HUDEP-2 (cell line): ENCODE data around the gene KASH5.

Source experiments
- DNase-seq, 76 experiments: peaks; one replicate each; lab custom pipeline; 2025; ENCODE audit not compliant: unreplicated experiment in 76 of 76; lab: John Stamatoyannopoulos, UW

Gene KASH5, protein sequence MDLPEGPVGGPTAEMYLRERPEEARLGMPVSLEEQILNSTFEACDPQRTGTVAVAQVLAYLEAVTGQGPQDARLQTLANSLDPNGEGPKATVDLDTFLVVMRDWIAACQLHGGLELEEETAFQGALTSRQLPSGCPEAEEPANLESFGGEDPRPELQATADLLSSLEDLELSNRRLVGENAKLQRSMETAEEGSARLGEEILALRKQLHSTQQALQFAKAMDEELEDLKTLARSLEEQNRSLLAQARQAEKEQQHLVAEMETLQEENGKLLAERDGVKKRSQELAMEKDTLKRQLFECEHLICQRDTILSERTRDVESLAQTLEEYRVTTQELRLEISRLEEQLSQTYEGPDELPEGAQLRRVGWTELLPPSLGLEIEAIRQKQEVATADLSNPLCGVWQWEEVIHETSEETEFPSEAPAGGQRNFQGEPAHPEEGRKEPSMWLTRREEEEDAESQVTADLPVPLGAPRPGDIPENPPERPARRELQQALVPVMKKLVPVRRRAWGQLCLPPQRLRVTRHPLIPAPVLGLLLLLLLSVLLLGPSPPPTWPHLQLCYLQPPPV

DNA sequence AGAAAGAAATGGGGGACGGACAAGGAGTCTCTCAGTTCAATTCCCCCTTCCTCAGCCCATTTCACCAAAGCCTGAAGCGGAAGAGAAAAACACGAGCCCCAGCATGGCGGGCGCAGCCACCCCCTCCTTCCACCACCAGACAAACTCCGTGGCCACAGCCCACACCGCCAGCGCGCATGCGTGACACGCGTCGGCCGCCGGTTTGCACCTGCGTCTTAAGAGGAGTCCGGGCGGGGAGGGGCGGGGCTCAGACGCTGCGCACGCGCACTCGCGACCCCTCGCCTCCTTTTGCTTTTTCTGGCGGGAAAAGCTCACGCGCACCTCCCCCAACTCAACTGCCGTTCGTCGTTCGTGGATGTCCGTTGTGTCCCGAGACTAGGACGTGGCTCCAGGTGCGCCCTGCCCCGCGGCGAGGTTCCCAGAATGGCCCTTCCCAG lies at the start of gene KASH5:
KASH5 (plus strand) TSS at position 314 of the 437 bp plus-strand sequence. CDS start 2,635 bp downstream, outside the sequence.
- DNase-seq = no peak

DNA sequence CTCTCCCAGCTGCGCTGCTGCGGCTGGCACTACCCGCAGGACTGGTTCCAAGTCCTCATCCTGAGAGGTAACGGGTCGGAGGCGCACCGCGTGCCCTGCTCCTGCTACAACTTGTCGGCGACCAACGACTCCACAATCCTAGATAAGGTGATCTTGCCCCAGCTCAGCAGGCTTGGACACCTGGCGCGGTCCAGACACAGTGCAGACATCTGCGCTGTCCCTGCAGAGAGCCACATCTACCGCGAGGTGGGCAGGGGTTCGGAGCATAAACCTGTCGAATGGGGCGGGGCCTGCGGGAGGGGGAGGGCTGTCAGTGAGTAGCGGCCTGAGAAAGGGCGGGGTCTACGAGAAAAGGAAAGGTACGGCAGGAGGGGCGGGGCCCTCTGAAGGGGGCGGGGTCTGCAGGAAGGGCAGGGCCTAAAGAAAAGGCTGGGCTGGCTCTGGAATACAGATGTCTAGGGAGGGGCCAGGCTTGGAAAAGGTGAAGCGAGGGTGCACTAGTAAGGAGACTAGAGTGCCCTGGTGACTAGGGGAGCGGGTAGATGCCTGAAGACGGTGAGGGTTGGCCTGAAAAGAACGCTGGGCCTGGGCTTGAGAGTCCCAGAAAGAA lies 49.3 kb upstream of the KASH5 start:
- peak in 4 of 76 experiments; percentile 11 to 26 (median 18) for DNase-seq

DNA sequence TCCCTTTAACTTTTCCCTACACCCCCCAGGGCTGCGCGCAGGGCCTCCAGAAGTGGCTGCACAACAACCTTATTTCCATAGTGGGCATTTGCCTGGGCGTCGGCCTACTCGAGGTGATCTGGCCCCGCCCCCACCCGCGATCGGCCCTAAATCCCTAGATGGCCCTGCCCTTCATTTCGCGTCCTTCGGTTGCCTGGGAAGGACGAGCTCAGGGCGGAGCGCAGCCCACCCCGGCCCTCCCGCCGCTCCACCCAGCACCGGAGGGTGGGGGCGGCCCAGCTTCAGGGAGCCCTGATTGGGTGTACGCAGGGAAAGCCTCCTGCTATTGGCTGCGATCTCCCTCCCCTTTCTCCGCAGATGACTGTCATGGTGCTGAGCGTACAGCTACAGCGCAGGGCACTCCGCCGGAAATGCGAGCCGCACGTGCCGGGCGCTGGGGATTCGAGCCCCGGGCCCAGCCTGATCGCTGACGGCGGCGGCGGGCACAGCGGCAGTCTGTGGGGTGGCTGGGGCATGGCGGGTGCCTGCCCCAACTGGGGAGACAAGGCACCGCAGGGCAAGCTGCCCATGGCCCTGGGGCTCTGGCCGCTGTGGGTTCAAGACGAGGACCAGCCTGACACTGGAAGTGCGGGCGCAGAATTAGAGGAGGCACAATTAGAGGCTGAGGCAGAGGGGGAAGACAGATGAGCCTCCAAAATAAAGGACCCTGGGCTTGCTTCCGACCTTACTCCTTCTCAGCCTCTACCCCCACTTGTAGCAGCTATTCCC lies 48.6 kb upstream of the KASH5 start:
- DNase-seq = no peak

DNA sequence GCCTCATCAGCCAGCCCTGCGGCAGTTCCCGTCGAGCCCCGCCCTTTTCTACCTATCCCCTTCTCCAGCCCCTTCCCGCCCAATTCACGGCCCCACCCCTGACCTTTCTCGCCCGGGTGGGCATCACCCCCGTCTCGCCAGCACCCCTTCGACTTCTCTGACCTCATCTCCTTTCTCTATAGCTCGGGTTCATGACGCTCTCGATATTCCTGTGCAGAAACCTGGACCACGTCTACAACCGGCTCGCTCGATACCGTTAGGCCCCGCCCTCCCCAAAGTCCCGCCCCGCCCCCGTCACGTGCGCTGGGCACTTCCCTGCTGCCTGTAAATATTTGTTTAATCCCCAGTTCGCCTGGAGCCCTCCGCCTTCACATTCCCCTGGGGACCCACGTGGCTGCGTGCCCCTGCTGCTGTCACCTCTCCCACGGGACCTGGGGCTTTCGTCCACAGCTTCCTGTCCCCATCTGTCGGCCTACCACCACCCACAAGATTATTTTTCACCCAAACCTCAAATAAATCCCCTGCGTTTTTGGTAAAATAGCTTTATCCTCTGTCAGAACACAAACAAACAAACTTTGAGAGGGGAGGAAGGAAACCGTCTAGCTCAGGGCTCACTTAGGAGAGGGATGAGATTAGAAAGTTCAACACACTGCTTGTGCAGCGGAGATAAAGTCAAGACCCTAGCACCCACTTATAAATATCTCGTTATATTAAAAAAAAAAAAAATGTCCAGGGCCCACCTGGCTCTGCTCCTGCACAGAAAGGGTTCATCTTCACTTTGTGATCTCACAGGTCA lies 47.8 kb upstream of the KASH5 start:
- DNase-seq = no peak

DNA sequence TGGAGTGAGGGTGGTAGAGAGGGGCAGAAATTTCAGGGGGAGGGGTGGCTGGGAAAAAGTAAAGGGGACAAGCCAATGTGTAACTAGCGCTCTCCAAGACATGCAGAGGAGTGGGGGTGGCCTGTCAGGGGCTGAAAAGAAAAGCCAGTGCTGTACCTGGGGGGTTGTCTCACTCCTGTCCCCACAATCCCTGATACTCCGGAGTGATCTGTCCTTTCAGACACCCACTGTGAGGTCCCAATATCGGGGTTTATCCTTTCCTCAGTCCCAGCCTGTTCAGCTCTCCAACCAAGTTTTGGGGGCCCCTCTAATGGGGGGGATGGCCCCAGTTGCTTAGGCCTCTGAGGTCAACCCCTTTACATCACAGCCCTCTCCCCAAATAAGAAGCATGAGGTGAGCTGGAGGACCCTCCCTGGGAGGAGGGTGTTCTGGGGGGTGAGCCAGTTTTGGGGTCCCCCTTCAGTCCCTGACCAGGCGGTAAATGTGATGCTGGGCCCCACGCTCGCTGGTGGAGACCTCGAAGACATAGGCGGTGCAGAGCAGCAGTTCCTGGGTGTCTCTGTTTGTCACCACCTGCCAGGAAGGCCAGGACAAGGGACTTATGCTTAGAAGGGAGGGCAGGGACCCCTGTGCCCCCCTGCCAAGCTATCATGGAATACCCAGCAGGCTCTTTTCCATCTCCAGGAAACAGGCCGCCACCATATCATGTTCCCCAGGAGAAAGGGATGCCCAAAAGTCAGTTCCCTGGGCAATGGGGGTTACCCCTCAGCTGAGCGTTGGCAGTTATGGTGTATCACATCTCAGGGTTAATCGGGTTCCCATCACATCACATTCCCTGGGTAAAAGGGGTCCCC lies 47.0 kb upstream of the KASH5 start:
- DNase-seq = no peak

DNA sequence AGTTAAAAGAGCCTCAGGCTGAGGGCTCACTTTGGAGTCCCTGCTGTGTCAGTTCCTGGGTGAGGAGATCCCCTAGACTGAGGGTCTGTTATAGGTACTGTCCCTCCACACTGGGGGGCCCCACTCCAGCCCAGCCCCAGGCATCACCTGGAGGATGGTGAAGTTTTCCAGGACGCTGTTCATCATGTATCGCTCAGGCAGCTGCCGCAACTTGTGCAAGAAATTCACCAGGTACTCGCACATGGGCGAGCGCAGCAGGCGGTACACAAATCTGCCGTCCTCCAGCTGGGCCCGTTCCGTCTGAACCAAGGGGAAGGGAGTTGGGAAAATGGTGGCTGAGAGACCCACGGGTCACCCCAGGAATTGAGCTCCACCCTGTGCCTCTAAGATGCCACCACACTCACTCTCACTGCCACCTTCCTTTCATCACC lies 45.7 kb upstream of the KASH5 start:
- no peak for DNase-seq

DNA sequence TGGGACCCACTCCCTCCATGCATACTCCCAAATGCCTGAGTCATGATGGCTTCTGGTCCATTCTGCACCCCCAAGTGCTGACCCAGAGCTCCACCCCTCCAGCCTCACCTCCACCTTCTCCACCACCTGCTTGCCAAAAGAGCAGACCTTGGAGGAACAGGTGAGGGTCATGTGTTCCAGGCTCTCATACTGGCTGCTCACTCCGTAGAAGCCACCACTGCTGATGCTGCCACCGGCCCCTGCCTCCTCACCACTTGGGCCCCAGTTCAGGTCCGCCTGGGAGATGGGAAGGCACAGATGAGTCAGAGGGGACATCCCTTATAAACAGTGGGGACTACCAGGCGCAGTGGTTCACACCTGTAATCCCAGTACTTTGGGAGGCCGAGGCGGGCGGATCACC lies 44.9 kb upstream of the KASH5 start:
- no peak for DNase-seq

DNA sequence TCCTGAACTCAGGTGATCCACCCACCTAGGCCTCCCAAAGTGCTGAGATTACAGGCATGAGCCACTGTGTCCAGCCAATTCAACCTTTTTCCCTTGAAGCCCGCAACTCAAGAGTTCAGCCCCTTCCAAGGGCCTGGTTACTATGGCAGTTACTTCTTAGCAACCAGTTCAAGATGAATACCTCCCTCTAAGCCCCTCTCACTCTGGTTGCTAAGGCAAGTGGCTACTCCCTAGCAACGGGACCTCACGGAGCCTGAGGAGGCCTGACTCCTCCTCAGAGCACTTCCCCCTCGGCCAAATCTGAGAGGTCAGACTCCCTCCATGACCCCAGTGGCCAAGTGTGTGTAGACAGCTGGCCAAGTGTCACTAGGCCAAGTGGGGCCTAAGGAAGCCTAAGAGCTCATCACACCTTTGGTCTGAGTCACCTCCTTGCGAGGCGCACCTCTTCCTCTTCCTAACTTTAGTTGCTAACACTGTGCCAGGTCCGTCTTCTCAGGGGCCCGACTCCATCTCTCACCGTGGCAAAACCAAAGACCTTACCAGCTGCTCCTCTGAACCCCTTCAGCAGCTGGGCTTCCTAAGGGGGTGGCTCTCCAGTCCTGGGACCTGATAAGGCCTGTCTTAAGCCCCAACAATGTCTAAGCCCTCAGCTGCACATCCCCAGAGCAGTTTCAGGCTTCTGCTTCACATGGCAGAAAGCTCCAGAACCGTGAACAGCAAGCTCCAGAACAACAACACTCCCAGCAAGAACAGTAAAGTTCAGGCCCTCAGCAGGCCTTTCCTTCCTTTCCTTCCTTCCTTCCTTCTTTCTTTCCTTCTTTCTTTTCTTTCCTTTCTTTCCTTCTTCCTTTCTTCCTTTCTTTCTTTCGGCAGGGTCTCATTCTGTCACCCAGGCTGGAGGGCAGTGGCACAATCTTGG lies 43.3 kb upstream of the KASH5 start:
- DNase-seq = no peak

DNA sequence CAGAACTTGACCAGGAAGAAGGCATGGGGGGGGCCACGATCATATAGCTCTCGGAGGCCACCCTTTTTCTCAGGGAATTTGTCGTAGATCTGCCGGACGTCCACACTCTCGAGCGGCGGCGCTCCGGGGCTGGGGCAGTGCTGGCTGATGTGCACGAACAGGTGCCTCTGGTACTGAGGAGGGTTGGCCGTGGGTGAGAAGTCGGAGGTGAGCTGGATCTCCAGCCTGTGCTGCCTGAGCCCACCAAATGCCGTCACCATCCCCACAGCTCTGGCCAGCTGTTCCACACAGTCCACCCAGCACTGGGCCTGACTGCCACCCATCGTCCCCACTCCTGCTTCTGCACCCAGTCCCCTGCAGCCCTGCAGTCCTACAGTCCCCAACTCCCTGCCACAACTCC lies 40.9 kb upstream of the KASH5 start:
- no peak for DNase-seq

DNA sequence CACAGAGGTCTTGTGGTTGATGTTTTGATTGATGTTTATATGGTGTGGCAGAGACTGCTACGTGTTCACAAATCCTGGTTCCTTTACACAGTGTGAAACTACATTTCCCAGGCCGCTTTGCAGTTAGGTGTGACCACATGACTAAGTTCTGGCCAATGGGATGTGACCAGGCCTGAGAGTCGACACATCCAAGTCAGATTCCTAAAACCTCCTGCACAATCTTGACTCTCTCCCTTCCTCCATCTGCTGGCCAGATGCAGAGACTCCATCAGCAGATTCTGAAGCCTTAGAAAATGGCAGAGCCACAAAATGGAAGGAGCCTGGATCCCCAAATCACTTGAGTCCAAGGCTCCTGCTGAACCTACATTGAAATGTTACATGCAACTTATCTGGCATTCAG lies 40.2 kb upstream of the KASH5 start:
- DNase-seq = peak in 4 of 76 experiments; percentile 17 to 32 (median 18)

DNA sequence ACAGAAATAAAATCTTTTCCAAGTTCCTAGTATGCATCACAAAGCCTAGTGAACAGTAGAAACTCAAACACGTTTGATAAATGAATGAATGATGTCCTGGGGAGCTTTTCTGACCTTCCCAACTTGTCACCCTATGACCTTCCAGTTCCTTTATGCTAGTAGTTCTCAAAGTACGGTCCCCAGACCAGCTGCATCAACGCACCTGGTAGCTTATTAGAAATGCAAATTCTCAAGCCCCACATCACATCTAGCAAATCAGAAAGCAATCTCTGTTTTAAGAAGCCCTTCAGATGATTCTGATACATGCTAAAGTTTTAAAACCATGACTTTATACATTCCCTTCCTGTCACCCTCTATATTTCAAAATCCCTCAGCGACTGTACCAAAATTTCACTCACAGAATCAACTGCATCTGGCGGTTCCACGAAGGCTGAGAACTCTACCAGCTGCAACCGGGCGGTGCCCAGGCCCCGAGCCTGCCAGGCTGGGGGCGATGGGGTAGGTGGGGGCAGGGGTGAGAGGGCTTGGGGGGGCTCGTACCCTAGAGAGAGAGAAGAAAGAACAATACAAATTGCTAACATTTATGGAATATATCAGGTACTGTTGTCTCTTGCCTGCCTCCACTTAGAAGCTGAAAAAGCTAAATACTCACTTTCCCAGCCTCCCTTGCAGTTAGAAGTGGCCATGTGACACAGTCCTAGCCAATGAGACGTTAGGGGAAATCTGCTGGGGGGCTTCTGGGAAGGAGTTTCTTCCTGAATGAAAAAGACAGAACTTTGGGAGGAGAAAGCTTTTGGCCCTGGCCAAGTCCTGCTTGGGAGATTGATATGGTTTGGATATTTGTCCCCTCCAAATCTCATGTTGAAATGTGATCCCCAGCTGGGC lies 39.5 kb upstream of the KASH5 start:
- no peak for DNase-seq

DNA sequence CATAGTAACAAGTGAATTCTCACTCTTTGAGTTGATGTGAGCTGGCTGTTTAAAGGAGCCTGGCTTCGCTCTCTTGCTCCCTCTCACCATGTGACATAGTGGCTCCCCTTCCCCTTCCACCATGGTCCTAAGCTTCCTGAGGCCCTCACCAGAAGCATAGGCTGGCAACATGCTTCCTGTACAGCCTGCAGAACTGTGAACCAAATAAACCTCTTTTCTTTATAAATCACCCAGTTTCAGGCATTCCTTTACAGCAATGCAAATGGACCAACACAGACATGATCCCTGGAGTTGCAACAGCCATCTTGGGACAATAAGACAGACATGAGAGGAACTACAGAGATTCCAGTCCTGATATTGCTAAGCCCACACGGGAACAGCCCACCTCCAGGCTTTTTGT lies 38.5 kb upstream of the KASH5 start:
- DNase-seq = no peak

DNA sequence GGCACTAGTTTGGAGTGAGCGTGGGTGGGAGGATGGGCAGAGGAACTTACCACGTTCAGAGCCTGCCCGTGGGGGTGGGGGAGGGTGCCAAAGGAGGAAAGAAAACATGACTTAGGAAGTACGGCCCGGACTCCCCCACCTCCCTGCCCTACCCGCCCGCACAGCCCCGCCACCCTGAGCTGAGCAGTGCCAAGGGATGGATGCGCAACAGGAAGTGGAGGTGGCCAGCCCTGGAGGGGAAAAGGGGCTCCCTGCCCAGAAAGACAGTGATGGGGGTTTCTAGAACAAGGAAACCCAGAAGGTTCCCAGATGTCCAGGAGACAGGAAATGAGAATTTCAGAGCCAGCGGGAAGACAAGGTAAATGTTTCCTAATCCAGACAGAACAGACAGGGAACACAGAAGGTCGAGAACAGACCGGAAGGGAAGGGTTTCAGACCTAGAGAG lies 32.1 kb upstream of the KASH5 start:
- DNase-seq = no peak

DNA sequence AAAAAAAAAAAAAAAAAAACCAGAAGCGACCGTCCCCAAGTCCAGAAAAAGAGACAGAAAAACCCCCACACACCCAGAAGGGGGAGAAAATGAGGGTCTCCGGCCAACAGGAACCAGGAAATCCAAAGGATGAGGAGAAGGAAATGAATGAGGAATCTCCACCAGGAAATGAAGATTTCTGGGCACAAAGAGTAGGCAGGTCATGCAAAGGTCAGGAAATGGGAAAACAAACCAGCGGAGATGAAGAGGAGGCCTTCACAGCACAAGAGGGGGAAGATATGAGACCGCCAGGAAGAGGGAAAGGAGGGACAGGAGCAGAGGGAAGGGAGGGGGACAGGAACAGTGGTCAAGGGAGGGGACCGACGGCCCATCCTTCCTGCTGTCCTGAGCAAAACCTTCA lies 31.7 kb upstream of the KASH5 start:
- DNase-seq = no peak

DNA sequence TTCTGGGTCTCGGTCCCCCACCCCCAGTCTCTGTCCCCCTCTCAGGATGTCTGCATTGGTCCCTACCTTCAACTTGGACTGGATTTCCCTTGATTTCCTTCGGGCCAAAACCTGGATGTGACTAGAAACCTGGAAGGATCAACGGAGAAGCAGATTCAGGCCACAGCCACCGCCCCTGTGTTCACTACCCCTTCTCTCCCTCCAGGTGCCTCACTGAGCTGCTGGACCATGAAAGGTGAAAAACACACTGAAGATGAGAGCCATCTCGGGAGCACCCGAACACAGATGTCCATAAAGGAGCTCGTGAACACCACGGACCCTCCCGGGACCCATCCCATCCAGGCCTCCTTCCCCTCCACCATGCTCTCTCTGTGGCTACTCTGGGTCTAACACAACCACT lies 30.9 kb upstream of the KASH5 start:
- no peak for DNase-seq

DNA sequence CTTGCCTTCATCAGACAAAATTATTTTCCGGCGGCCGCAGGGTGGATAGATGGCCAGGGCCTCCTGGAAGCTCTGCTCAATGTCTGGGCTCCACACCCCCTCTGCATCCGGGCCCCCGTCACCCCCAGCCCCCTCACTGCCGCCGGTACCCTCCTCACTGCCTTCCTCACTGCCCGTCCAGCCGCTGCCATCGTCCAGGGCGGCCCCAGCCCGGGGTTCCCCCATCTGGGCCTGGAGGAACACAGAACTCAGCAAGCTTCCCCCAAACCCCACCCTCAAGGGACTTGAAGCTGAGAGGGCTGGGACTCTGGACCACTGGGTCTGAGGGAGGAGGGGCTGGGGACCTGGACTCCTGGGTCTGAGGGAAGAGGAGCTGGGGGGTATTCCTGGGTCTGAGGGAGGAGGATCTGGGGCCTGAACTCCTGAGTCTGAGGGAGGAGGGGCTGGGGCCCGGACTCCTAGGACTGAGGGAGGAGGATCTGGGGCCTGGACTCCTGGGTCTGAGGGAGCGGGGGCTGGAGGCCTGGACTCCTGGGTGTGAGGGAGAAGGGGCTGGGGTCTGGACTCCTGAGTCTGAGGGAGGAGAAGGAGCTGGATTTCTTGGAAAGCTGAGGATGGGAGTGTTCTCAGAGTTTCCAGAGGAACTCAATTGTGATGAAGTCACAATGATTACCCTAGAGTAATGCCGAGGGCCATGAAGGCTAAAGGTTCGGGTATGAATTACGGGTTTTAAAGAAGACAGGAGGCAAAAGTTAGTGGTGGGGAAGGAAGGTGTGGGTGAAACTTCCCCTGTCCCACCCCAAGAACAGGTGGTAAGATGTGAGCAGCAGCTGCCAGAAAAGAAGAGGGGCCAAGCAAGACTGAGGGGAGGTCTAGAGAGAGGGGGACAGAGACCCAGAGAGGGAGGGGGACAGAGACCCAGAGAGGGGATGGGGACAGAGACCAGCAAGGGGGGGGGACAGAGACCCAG lies 27.9 kb upstream of the KASH5 start:
- no peak for DNase-seq
